ENCODE measurements around the gene ARHGAP26. TPM values are rescaled to one million over a fixed set of nuclear protein-coding genes. Genes with fewer than 3 reads are reported as not detected.

ARHGAP26 gene
- total RNA-seq, 2 donors from 2014 or later: 27.5 to 80.7 TPM

DNA sequence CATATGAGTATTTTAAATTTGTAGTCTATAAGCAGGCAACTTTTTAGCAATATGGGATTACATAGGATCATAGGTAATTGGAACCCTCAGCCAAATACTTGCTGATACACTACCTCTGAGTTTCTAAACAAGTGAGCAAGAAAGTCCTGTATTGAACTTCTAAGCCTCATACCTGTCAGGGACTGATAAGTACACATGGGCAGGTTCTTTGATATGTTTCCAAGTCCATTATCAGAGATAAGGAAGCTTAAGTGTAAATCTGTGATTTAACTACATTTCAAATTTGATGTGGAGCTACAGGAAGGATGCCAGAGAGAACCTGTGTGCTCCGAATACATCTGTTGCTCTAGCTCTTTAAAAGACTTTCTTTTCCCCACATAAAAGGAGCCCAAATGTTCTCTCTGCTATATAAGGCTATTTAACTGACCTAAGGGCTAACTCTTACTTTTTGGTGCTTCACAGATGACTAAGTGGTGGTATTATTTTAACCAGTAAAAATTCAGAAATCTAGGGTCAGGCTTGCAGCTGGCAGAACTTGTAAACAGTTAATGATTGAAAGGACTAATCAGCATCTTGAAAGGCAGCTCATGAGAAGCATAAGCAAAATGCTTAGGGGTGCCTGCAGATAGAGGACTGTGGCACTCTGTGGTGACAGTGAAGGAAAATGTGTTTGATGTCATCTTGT lies 404.7 kb downstream of the ARHGAP26 start:
- Histone ChIP-seq H3K27ac (no peak overlapping the region), H3K36me3 (peaks cover 4% of the 10 kb centered on the region), H3K4me1 (ENCODE audit: control insufficient read depth in 1 of 2, low read depth in 2 of 2) (peaks cover 3 to 37% of the 10 kb centered on the region in 2 donors), H3K9me3 (no peaks in the 10 kb centered on the region), H3K4me3 (no peak overlapping the region), H3K27me3 (replicated peaks; ENCODE audit: insufficient read depth) (no peaks in the 10 kb centered on the region)
- TF ChIP-seq, protein P1, sequence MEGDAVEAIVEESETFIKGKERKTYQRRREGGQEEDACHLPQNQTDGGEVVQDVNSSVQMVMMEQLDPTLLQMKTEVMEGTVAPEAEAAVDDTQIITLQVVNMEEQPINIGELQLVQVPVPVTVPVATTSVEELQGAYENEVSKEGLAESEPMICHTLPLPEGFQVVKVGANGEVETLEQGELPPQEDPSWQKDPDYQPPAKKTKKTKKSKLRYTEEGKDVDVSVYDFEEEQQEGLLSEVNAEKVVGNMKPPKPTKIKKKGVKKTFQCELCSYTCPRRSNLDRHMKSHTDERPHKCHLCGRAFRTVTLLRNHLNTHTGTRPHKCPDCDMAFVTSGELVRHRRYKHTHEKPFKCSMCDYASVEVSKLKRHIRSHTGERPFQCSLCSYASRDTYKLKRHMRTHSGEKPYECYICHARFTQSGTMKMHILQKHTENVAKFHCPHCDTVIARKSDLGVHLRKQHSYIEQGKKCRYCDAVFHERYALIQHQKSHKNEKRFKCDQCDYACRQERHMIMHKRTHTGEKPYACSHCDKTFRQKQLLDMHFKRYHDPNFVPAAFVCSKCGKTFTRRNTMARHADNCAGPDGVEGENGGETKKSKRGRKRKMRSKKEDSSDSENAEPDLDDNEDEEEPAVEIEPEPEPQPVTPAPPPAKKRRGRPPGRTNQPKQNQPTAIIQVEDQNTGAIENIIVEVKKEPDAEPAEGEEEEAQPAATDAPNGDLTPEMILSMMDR (IDR thresholded peaks at IDR 0.05): no peak
- ATAC-seq (ENCODE audit: insufficient number of reproducible peaks, low FRiP score, low read depth) (no peak), DNase-seq (ENCODE audit: low spot score) (no peak)

- H3K4me3 ChIP-seq: no peak overlapping the region
- H3K27ac ChIP-seq: no peak overlapping the region
- H3K27me3 ChIP-seq (replicated peaks; ENCODE audit: insufficient read depth): no peaks in the 10 kb centered on the region
- H3K36me3 ChIP-seq: peaks cover 4% of the 10 kb centered on the region
- DNase-seq (ENCODE audit: low spot score): no peak
- TF ChIP-seq, protein P1 (IDR thresholded peaks at IDR 0.05): no peak
- H3K9me3 ChIP-seq: no peaks in the 10 kb centered on the region
- no peak for ATAC-seq (ENCODE audit: insufficient number of reproducible peaks, low FRiP score, low read depth)
- peaks cover 3 to 32% of the 10 kb centered on the region in 2 donors for H3K4me1 ChIP-seq (ENCODE audit: control insufficient read depth in 1 of 2, low read depth in 2 of 2)
Measured at GRCh38 chr5:143176048-143176447, 405.9 kb downstream of the ARHGAP26 start.

DNA sequence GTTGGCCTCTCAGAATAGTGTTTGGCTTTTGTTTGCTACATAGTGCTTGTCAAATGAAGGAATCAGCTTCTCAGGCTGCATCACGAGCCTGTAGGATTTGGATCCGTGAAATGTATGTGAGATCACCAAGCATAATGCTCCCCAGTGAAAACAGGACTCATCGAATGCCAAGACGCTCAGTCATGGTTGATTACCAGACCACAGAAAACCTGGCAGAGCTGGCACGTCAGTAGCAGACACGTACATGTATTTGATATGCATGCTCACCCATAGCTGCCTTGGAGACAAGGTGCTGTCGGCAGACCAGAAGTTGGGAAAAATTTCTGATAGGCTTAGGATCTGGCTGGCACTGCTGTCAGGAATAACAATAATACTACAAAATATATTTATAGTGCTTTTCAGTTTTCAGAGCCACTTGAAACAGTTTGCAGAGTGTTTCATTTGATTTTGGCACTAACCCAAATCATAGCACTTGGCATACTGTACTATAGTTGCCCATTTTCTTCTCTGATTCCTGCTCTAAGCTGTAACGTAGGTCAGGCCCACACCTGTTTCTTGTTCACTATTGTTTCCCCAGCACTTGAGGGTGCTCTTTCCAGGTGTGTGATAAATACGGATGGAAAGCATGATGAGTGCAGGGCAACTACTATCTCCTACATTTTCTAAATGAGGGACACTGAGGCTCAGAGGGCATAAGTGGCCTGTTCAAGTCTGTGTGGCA lies 407.2 kb downstream of the ARHGAP26 start:
- TF ChIP-seq, protein P1 (IDR thresholded peaks at IDR 0.05): no peak
- peak; percentile 63 for DNase-seq (ENCODE audit: low spot score)
- Histone ChIP-seq H3K4me3 (peak overlapping the region; percentile 10), H3K4me1 (ENCODE audit: control insufficient read depth in 1 of 2, low read depth in 2 of 2) (peaks cover 3 to 37% of the 10 kb centered on the region in 2 donors), H3K9me3 (no peaks in the 10 kb centered on the region), H3K27ac (no peak overlapping the region), H3K36me3 (peaks cover 4% of the 10 kb centered on the region), H3K27me3 (replicated peaks; ENCODE audit: insufficient read depth) (no peaks in the 10 kb centered on the region)
- ATAC-seq (ENCODE audit: insufficient number of reproducible peaks, low FRiP score, low read depth): peak; percentile 73

DNA sequence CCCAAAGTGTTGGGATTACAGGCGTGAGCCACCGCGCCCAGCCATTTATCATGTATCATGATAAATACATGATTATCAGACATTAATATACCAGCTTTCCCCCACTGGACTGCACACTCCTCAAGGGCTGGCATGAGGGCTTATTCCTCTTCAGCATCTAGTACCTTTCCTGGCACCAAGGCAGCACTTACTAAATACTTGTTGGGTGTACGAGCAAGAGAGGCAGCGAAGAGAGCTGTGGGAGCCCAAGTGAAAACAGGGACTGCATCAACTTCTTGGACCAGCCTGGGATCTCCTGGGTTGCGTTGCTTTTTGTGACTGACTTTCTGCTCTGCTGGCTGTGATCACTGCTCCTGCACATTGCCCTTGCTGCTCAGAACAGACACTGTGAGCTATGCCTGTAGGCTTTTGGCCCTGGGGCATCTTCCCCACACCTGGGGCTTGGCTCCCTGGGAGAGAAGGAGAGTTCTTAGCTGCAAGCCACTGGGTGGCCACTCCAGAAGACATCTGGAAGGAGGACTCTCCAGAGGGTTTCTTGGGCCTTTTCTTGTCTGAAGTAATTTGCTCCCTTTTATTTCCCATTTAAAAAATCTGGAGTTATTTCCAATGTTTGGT lies 409.1 kb downstream of the ARHGAP26 start:
- Histone ChIP-seq H3K4me3 (no peak overlapping the region), H3K27ac (no peak overlapping the region), H3K9me3 (no peaks in the 10 kb centered on the region), H3K4me1 (ENCODE audit: control insufficient read depth in 1 of 2, low read depth in 2 of 2) (peaks cover 9 to 53% of the 10 kb centered on the region in 2 donors), H3K27me3 (replicated peaks; ENCODE audit: insufficient read depth) (no peaks in the 10 kb centered on the region), H3K36me3 (no peaks in the 10 kb centered on the region)
- DNase-seq (ENCODE audit: low spot score) (no peak), ATAC-seq (ENCODE audit: insufficient number of reproducible peaks, low FRiP score, low read depth) (no peak)
- TF ChIP-seq, protein P1 (IDR thresholded peaks at IDR 0.05): no peak

DNA sequence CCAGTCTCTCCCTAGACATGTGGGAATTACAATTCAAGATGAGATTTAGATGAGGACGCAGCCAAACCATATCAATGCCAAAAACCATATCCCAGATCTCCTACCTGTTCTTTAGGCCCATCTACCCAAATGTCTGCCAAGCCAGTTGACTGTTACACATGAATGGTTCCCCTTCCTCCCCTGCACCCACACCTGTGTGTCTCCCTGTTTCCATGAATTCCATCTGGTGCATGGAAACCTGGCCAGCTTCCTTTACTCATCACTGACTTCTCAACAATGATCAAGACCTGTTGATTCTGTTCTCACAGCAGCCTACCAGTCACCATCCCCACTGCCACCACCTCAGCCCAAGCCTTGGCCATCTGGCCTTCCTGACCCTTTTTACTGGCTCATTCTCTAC lies 410.6 kb downstream of the ARHGAP26 start:
- no peak for DNase-seq (ENCODE audit: low spot score)
- Histone ChIP-seq H3K36me3 (no peaks in the 10 kb centered on the region), H3K4me3 (no peak overlapping the region), H3K27ac (no peak overlapping the region), H3K4me1 (ENCODE audit: control insufficient read depth in 1 of 2, low read depth in 2 of 2) (peaks cover 12 to 58% of the 10 kb centered on the region in 2 donors), H3K9me3 (no peaks in the 10 kb centered on the region), H3K27me3 (replicated peaks; ENCODE audit: insufficient read depth) (no peaks in the 10 kb centered on the region)
- no peak for ATAC-seq (ENCODE audit: insufficient number of reproducible peaks, low FRiP score, low read depth)
- TF ChIP-seq, protein P1 (IDR thresholded peaks at IDR 0.05): no peak

All from thoracic aorta (tissue), 2 donors.